ENCODE data around the gene PARD3.
A peak's percentile ranks its signal among the peaks of the same experiment; 100 is the strongest.

PARD3 gene

GRCh38 chr10:34522546-34522945 lies 292.6 kb downstream of the PARD3 start:
- Histone ChIP-seq H3K4me3 (ENCODE audit: severe bottlenecking) (no peak overlapping the region), H3K4me1 (ENCODE audit: insufficient read depth, poor library complexity, severe bottlenecking) (peaks cover 42% of the 10 kb centered on the region), H3K27ac (ENCODE audit: poor library complexity, severe bottlenecking) (peak overlapping the region; percentile 97), H3K9me3 (ENCODE audit: severe bottlenecking) (no peaks in the 10 kb centered on the region), H3K36me3 (ENCODE audit: low read depth) (no peaks in the 10 kb centered on the region; the same call in 1 of the 2 replicates), H3K27me3 (ENCODE audit: insufficient read depth, poor library complexity, severe bottlenecking) (no peaks in the 10 kb centered on the region)
- peak; percentile 27 for TF ChIP-seq CTCF (IDR thresholded peaks at IDR 0.05; ENCODE audit: poor library complexity, severe bottlenecking)
- DNase-seq (ENCODE audit: low spot score) (no peak), ATAC-seq (ENCODE audit: low read depth) (no peak)

- Histone ChIP-seq H3K36me3 (ENCODE audit: low read depth) (peaks cover 6% of the 10 kb centered on the region; the same call in 1 of the 2 replicates), H3K4me3 (ENCODE audit: severe bottlenecking) (no peak overlapping the region), H3K27me3 (ENCODE audit: insufficient read depth, poor library complexity, severe bottlenecking) (no peaks in the 10 kb centered on the region), H3K27ac (ENCODE audit: poor library complexity, severe bottlenecking) (peak overlapping the region; percentile 97), H3K9me3 (ENCODE audit: severe bottlenecking) (no peaks in the 10 kb centered on the region), H3K4me1 (ENCODE audit: insufficient read depth, poor library complexity, severe bottlenecking) (peaks cover 27% of the 10 kb centered on the region)
- ATAC-seq (ENCODE audit: low read depth) (no peak), DNase-seq (ENCODE audit: low spot score) (no peak)
- no peak for TF ChIP-seq CTCF (IDR thresholded peaks at IDR 0.05; ENCODE audit: poor library complexity, severe bottlenecking)
Observed at GRCh38 chr10:34520510-34520909, 294.6 kb downstream of the PARD3 start.

GRCh38 chr10:34520084-34520483 lies 295.0 kb downstream of the PARD3 start:
- H3K36me3 ChIP-seq (ENCODE audit: low read depth) = peaks cover 10% of the 10 kb centered on the region; the same call in 1 of the 2 replicates
- ATAC-seq (ENCODE audit: low read depth) = peak; percentile 88
- peaks cover 27% of the 10 kb centered on the region for H3K4me1 ChIP-seq (ENCODE audit: insufficient read depth, poor library complexity, severe bottlenecking)
- H3K27ac ChIP-seq (ENCODE audit: poor library complexity, severe bottlenecking) = peak overlapping the region; percentile 97
- no peak for DNase-seq (ENCODE audit: low spot score)
- no peaks in the 10 kb centered on the region for H3K27me3 ChIP-seq (ENCODE audit: insufficient read depth, poor library complexity, severe bottlenecking)
- no peak overlapping the region for H3K4me3 ChIP-seq (ENCODE audit: severe bottlenecking)
- no peak for TF ChIP-seq CTCF (IDR thresholded peaks at IDR 0.05; ENCODE audit: poor library complexity, severe bottlenecking)
- H3K9me3 ChIP-seq (ENCODE audit: severe bottlenecking) = no peaks in the 10 kb centered on the region

GRCh38 chr10:34514290-34514689 lies 300.8 kb downstream of the PARD3 start:
- Histone ChIP-seq H3K36me3 (ENCODE audit: low read depth) (peaks cover 16% of the 10 kb centered on the region; the same call in 1 of the 2 replicates), H3K27me3 (ENCODE audit: insufficient read depth, poor library complexity, severe bottlenecking) (no peaks in the 10 kb centered on the region), H3K9me3 (ENCODE audit: severe bottlenecking) (no peaks in the 10 kb centered on the region), H3K27ac (ENCODE audit: poor library complexity, severe bottlenecking) (no peak overlapping the region), H3K4me3 (ENCODE audit: severe bottlenecking) (no peak overlapping the region), H3K4me1 (ENCODE audit: insufficient read depth, poor library complexity, severe bottlenecking) (peaks cover 9% of the 10 kb centered on the region)
- no peak for TF ChIP-seq CTCF (IDR thresholded peaks at IDR 0.05; ENCODE audit: poor library complexity, severe bottlenecking)
- ATAC-seq (ENCODE audit: low read depth) = peak; percentile 68; the same call in 1 of the 3 replicates
- DNase-seq (ENCODE audit: low spot score) = no peak

GRCh38 chr10:34513636-34514035 lies 301.5 kb downstream of the PARD3 start:
- Histone ChIP-seq H3K9me3 (ENCODE audit: severe bottlenecking) (no peaks in the 10 kb centered on the region), H3K4me1 (ENCODE audit: insufficient read depth, poor library complexity, severe bottlenecking) (peaks cover 8% of the 10 kb centered on the region), H3K27ac (ENCODE audit: poor library complexity, severe bottlenecking) (no peak overlapping the region), H3K4me3 (ENCODE audit: severe bottlenecking) (no peak overlapping the region), H3K36me3 (ENCODE audit: low read depth) (peaks cover 16% of the 10 kb centered on the region; the same call in 1 of the 2 replicates), H3K27me3 (ENCODE audit: insufficient read depth, poor library complexity, severe bottlenecking) (no peaks in the 10 kb centered on the region)
- ATAC-seq (ENCODE audit: low read depth) (no peak), DNase-seq (ENCODE audit: low spot score) (no peak)
- TF ChIP-seq CTCF (IDR thresholded peaks at IDR 0.05; ENCODE audit: poor library complexity, severe bottlenecking) = no peak
